Body of pancreas (tissue), 4 donors: ENCODE measurements around the gene TDRD9. TPM values are rescaled to one million over a fixed set of nuclear protein-coding genes. Genes with fewer than 3 reads are reported as not detected.

Experiments used
- ATAC-seq: fragments of 150-250 bp; one replicate; pipeline ENCODE4 v1.9.1; 2016
- DNase-seq, 4 donors: peaks; one replicate each; pipeline ENCODE4 v3.0.0-alpha.2; 2019
- H3K27ac ChIP-seq, 4 donors: fragments of 200-600 bp; sonication (generic); 1 replicate in 3 of 4; 2 replicates in 1 of 4; pipeline versions ENCODE4 v1.5.1 to v1.6.1; 2016 to 2019; ENCODE audit warnings: mild to moderate bottlenecking in 1 of 4, mixed read lengths in 1 of 4, moderate library complexity in 1 of 4
- H3K27me3 ChIP-seq, 2 donors: fragments of 200-600 bp; sonication (generic); one replicate each; pipeline ENCODE4 v1.6.0; 2016; ENCODE audit warnings: mild to moderate bottlenecking in 1 of 2
- H3K36me3 ChIP-seq, 2 donors: fragments of 200-600 bp; sonication (generic); replicated peaks in 1 of 2; 2 replicates each; pipeline ENCODE4 v1.5.1; 2016; ENCODE audit warnings: low read depth in 2 of 2; ENCODE audit not compliant: insufficient read depth in 1 of 2
- H3K4me1 ChIP-seq: fragments of 200-600 bp; sonication (generic); one replicate; pipeline ENCODE4 v1.6.0; 2016
- H3K4me3 ChIP-seq, 2 donors: fragments of 200-600 bp; sonication (generic); 1 replicate in 1 of 2; 2 replicates in 1 of 2; pipeline ENCODE4 v1.5.1; 2016 to 2019
- H3K9me3 ChIP-seq, 3 donors: fragments of 200-600 bp; sonication (generic); 1 replicate in 2 of 3; 2 replicates in 1 of 3; pipeline ENCODE4 v1.5.1; 2016
- CTCF ChIP-seq, 7 experiments: fragments of 450-650 bp in 4 of 7; fragments of 200-600 bp in 3 of 7; sonication (generic) in 3 of 7; IDR thresholded peaks; one replicate each; pipeline ENCODE4 v1.5.1; 2016 to 2019; ENCODE audit warnings: antibody characterized with exemption in 7 of 7
- POLR2A ChIP-seq, 3 donors: fragments of 450-650 bp; IDR thresholded peaks; one replicate each; pipeline ENCODE4 v1.6.1; 2016; ENCODE audit warnings: antibody characterized with exemption in 3 of 3, mild to moderate bottlenecking in 2 of 3
- WGBS, 2 donors: methylation state at CpG; one replicate each; pipeline ENCODE4 v1.1.5; 2017; 5-methylcytosine and 5-hydroxymethylcytosine counted together
- intact Hi-C: fragments of 100-400 bp; cut with DNase I; formaldehyde crosslinking; loops from one replicate; pipeline ENCODE4 v1.15.1; 2023
- total RNA-seq, 2 donors: library from RNA; depleted of rRNA; stranded (reverse); fragments of >200 nt; gene quantifications; one replicate each; pipeline ENCODE4 v1.1.0, GENCODE V29; 2016

The TDRD9 gene
- total RNA-seq, 2 donors from 2014 or later = 2.0 to 4.7 TPM

DNA sequence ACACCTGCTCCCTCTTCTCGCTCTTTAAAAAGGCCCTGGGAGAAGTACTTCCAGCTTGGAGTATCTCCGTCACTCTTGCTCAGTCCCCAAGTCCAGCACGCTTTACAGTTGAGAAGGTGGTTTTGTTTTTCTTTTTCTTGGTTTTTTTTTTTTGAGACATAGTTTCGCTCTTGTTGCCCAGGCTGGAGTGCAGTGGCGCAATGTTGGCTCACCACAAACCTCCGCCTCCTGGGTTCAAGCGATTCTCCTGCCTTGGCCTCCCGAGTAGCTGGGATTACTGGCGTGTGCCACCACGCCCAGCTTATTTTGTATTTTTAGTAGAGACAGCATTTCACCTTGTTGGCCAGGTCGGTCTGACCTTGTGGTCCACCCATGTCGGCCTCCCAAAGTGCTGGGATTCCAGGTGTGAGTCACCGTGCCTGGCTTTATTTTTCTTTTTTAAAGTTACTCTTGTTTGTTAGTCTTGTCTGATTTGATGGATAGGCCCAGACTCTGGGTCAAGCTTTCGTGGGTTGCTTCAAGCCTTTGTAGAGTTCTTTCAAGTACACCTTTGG, 1.9 kb downstream of the TDRD9 start:
- Histone ChIP-seq H3K4me1 (no peaks in the 10 kb centered on the region), H3K27me3 (peaks cover 0 to 3% of the 10 kb centered on the region in 2 donors), H3K4me3 (no peak overlapping the region), H3K27ac (no peak overlapping the region), H3K36me3 (no peaks in the 10 kb centered on the region), H3K9me3 (no peaks in the 10 kb centered on the region)
- TF ChIP-seq CTCF (IDR thresholded peaks at IDR 0.05) = no peak
- TF ChIP-seq POLR2A (IDR thresholded peaks at IDR 0.05) = no peak
- no peak for DNase-seq
- 72 to 84% methylated on average over 14 of the region's 14 CpGs for WGBS, 2 donors
- intact Hi-C loops = no loop called here
- ATAC-seq = no peak

GRCh38 chr14:103931422-103931821, 3.2 kb downstream of the TDRD9 start:
- H3K27ac ChIP-seq = no peak overlapping the region
- no peak overlapping the region for H3K4me3 ChIP-seq
- no peak for TF ChIP-seq POLR2A (IDR thresholded peaks at IDR 0.05)
- TF ChIP-seq CTCF (IDR thresholded peaks at IDR 0.05) = no peak
- ATAC-seq (no peak), DNase-seq (no peak)
- no peaks in the 10 kb centered on the region for H3K9me3 ChIP-seq
- H3K4me1 ChIP-seq = no peaks in the 10 kb centered on the region
- no peaks in the 10 kb centered on the region for H3K36me3 ChIP-seq
- H3K27me3 ChIP-seq = peaks cover 0 to 3% of the 10 kb centered on the region in 2 donors
- intact Hi-C loops = no loop called here
- WGBS, 2 donors = 69 to 77% methylated on average over 3 of the region's 3 CpGs

GRCh38 chr14:103932791-103933490, 4.7 kb downstream of the TDRD9 start:
- no peaks in the 10 kb centered on the region for H3K9me3 ChIP-seq

GRCh38 chr14:103935102-103935501, 6.8 kb downstream of the TDRD9 start:
- H3K4me1 ChIP-seq = no peaks in the 10 kb centered on the region
- intact Hi-C loops = no loop called here
- H3K36me3 ChIP-seq = no peaks in the 10 kb centered on the region
- 64 to 67% methylated on average over 2 of the region's 2 CpGs for WGBS, 2 donors
- H3K9me3 ChIP-seq = no peaks in the 10 kb centered on the region
- no peak overlapping the region for H3K27ac ChIP-seq
- no peak overlapping the region for H3K4me3 ChIP-seq
- no peaks in the 10 kb centered on the region for H3K27me3 ChIP-seq
- DNase-seq = no peak
- no peak for ATAC-seq
- no peak for TF ChIP-seq CTCF (IDR thresholded peaks at IDR 0.05)
- TF ChIP-seq POLR2A (IDR thresholded peaks at IDR 0.05) = no peak

More at GRCh38 chr14:103932791-103933490, 4.7 kb downstream of the TDRD9 start:
- no peak for ATAC-seq
- no peak for DNase-seq
- no peak overlapping the region for H3K4me3 ChIP-seq
- 65 to 66% methylated on average over 11 of the region's 11 CpGs for WGBS, 2 donors
- TF ChIP-seq POLR2A (IDR thresholded peaks at IDR 0.05) = no peak
- no peak for TF ChIP-seq CTCF (IDR thresholded peaks at IDR 0.05)
- no peak overlapping the region for H3K27ac ChIP-seq
- H3K27me3 ChIP-seq = peaks cover 0 to 3% of the 10 kb centered on the region in 2 donors
- H3K36me3 ChIP-seq = no peaks in the 10 kb centered on the region
- intact Hi-C loops = no loop called here
- H3K4me1 ChIP-seq = no peaks in the 10 kb centered on the region

DNA sequence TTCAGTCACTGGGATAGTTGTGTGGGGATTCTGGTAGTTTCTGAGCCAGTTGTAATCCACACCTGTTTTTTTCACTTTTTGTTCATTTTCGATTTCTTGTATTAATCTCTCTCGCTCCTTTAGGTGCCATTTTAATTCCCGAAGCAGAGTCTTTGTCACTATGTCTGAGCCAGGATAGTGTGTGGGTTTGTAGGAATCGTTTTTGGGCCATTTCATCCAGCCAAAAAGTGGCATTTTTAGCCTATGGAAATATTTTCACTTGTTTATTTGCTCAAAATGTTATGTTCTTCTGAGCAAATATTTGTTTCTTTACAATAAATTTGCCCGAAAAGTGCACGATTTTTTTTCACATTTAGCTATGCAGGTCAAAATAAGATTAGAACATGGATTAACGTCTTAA, 13.2 kb downstream of the TDRD9 start:
- no peaks in the 10 kb centered on the region for H3K36me3 ChIP-seq
- ATAC-seq (no peak), DNase-seq (no peak)
- TF ChIP-seq CTCF (IDR thresholded peaks at IDR 0.05) (no peak), POLR2A (IDR thresholded peaks at IDR 0.05) (no peak)
- no peak overlapping the region for H3K27ac ChIP-seq
- intact Hi-C loops = no loop called here
- WGBS, 2 donors = 51 to 62% methylated on average over 7 of the region's 7 CpGs
- no peaks in the 10 kb centered on the region for H3K27me3 ChIP-seq
- H3K9me3 ChIP-seq = no peaks in the 10 kb centered on the region
- no peaks in the 10 kb centered on the region for H3K4me1 ChIP-seq
- H3K4me3 ChIP-seq = no peak overlapping the region
